ENCODE data around the gene TMEM190.

- TF ChIP-seq CTCF (IDR thresholded peaks at IDR 0.05) (no peak), POLR2A (IDR thresholded peaks at IDR 0.05) (no peak), POLR2AphosphoS5 (IDR thresholded peaks at IDR 0.05) (no peak)
These were observed 29.0 kb downstream of the TMEM190 start for GRCh38 chr19:55405638-55406037.

Data from gastroesophageal sphincter (tissue), 3 donors.